ENCODE results near the gene NBDY.
"Not testable (repeated sequence)": the region's sequence is repeated elsewhere in the genome, so short reads cannot be mapped to it uniquely, and the experiment has no call there.

Gene NBDY

DNA sequence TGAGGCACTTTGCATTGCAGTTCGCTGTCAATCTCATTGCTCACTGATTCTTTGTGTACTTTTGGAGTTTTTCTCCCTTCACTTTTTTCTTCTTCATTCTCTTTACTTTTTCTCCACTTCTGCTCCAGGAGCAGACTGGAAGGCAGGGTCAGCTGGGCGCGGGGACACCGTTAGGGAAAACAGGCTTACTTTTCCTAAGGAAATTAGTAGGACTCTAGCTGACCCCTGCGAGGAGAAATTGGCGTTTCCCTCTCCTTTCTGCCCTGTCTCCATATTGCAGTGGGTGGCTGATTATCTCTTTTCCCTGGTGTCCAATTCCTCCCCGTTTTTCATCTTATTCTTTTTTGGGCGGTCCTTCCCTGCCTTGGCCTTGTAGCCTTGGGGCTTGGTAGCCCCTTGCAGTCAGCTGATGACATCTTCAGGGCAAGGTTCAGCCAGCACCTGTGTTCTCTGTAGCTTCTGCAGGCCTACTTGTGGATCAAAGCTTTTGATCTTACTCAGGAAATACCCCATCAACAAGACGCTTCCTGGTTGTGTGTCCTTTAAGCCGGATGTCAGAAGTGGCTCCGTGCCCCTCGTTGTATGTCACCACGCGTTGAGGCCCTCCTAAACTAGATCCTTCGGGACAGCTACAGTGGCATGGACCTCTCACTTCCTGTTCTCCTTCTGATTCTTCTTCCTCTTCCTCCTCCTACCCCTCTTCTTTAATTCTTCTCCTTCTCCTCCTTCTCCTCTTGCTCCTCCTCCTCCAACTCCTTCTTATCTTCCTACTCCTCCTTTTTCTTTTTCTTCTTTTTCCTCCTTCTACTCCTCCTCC, 36.1 kb downstream of the NBDY start:
- DNase-seq = no peak

DNA sequence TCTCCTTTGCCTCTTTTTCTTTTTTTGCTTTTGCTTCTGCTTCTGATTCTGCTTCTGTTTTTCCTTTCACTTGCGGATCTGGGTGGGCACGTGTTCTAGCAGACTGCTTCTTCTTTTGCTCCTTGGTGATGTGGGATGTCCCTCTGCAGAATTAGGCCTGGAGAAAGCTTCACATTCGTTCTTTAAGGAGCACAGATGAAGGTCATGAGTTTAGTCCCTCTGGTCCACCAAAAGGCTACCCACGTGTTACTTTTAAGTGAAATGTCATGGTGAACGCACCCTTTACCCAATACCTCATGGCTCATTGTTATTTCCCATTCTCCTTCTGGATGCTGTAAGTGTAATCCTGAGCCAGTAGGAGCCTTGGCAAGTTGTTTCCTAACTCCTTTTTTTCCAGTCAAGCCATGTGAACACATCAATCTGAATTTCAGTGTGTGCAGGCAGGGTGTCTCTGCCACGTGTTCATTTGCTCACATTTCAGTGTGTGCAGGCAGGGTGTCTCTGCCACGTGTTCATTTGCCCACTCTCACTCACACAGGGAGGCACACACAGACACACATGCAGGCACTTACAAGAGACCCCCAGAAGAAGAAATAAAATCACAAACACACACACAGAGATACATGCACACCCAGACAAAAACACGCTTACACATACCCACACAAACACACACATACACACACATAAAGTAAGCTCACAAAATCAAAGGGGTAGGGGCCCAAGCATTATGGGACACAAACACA, 36.9 kb downstream of the NBDY start:
- DNase-seq = no peak

DNA sequence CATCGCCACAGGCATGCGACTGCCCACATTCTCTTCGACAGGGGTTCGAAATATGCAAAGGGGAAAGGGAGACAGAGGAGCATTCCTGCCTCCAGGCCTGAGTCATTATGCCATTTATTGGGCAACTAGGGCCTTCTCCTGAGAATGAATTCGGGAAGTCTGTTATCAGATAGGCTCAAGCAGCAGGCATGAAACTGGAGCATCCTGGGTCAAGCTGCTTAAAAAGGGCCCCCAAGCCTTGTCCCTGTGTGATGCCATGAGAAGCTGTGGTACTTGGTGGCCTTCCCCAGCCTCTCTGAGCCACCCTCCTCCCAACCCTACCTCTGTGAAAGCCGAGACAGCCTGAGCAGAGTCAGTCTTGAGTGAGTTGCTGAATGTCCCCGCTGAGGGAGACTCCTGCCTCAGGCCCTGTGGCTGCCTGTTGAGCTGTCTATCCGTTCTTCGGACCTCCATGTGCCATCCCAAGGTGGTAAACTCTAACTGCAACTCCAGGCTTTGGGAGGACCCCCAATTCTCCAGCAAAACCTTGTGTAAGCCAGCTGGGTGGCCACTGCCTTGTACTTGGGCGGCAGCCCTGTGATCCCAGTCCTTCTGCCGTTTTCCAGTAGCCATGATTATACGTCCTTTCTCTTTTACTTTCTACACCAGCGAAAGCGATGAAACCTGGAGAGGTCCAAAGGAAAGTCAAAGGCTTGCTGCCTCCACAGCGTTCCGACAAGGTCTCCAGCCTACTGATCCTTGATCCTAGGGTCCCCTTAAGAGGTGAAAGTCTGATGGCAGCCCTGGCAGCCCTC, 37.7 kb downstream of the NBDY start:
- no peak for DNase-seq

DNA sequence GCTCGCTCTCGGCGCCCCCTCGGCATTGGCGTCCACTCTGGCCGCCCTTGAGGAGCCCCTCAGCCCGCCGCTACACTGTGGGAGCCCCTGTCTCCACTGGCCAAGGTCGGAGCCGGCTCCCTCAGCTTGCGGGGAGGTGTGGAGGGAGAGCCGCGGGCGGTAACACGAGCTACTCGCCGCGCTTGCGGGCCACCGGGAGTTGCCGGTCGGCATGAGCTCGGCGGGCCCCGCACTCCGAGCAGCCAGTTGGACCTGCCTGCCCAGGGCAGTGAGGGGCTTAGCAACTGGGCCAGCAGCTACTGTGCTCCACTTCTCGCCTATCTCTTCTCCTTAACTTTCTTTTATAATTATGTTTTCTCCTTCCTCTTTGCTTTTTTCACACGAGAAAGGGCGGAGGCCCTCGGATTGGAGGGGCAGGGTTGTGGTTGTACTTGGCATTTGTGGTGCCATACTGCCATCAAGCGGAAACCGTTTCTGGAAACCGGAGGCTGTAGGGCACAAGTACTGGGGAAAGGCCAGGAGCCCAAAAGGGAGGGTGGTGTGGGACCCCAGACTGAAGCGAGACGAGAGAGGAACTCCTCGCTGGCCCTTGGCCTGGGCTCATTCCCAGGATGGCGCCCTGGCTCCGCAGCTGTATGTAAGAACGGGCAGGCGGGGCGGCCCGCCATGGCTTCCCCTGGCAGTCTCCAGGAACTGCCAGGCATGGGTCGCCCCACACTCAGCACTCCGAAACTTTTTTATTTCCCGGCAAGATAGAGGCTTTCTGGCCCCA, 38.5 kb downstream of the NBDY start:
- DNase-seq = not testable (repeated sequence)

DNA sequence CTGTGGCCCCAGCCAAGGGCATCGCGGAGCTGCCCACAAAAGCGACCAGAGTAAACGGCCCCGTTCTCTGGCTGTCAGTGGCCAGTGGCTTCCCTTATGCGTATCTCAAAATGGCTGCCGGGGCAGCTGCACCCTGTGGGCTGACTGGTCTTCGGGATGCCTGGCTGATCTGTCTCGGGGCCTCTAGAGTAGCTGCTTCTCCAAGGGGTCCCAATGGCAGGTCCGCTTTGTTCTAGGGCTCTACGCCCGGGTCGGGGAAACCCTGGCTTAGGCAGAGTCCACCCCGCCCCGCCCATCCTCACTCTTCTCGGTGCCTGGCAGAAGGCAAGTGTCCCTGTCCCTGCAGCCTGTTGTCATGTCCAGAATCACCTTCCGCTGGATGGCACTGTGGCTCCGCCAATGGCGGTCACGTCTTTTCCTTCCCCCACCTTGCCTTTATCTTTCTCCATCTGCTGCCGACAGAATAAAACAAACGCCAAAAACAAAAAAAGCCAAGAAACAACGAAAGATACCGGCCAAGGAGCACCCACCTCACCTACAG, 39.1 kb downstream of the NBDY start:
- DNase-seq = not testable (repeated sequence)

DNA sequence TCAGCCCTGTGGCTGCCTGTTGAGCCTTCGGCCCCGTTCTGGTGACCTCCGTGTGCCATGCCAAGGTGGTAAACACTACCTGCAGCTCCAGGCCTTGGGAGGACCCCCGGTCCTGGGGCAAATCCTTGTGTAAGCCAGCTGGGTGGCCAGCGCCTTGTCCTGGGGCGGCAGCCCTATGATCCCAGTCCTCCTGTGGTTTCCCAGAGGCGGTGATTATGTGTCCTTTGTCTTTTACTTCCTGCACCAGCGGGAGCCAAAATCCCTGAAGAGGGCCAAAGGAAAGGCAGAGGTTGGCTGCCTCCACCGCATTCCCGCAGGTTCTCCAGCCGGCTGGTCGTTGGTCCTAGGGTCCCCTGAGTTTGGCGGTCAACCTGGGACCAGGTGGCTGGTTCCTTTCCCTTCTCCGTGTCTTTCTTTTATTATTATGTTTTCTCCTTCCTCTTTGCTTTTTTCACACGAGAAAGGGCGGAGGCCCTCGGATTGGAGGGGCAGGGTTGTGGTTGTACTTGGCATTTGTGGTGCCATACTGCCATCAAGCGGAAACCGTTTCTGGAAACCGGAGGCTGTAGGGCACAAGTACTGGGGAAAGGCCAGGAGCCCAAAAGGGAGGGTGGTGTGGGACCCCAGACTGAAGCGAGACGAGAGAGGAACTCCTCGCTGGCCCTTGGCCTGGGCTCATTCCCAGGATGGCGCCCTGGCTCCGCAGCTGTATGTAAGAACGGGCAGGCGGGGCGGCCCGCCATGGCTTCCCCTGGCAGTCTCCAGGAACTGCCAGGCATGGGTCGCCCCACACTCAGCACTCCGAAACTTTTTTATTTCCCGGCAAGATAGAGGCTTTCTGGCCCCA, 43.9 kb downstream of the NBDY start:
- not testable (repeated sequence) for DNase-seq

DNA sequence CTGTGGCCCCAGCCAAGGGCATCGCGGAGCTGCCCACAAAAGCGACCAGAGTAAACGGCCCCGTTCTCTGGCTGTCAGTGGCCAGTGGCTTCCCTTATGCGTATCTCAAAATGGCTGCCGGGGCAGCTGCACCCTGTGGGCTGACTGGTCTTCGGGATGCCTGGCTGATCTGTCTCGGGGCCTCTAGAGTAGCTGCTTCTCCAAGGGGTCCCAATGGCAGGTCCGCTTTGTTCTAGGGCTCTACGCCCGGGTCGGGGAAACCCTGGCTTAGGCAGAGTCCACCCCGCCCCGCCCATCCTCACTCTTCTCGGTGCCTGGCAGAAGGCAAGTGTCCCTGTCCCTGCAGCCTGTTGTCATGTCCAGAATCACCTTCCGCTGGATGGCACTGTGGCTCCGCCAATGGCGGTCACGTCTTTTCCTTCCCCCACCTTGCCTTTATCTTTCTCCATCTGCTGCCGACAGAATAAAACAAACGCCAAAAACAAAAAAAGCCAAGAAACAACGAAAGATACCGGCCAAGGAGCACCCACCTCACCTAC, 44.5 kb downstream of the NBDY start:
- DNase-seq = not testable (repeated sequence)

DNA sequence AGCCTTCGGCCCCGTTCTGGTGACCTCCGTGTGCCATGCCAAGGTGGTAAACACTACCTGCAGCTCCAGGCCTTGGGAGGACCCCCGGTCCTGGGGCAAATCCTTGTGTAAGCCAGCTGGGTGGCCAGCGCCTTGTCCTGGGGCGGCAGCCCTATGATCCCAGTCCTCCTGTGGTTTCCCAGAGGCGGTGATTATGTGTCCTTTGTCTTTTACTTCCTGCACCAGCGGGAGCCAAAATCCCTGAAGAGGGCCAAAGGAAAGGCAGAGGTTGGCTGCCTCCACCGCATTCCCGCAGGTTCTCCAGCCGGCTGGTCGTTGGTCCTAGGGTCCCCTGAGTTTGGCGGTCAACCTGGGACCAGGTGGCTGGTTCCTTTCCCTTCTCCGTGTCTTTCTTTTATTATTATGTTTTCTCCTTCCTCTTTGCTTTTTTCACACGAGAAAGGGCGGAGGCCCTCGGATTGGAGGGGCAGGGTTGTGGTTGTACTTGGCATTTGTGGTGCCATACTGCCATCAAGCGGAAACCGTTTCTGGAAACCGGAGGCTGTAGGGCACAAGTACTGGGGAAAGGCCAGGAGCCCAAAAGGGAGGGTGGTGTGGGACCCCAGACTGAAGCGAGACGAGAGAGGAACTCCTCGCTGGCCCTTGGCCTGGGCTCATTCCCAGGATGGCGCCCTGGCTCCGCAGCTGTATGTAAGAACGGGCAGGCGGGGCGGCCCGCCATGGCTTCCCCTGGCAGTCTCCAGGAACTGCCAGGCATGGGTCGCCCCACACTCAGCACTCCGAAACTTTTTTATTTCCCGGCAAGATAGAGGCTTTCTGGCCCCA, 49.3 kb downstream of the NBDY start:
- not testable (repeated sequence) for DNase-seq

DNA sequence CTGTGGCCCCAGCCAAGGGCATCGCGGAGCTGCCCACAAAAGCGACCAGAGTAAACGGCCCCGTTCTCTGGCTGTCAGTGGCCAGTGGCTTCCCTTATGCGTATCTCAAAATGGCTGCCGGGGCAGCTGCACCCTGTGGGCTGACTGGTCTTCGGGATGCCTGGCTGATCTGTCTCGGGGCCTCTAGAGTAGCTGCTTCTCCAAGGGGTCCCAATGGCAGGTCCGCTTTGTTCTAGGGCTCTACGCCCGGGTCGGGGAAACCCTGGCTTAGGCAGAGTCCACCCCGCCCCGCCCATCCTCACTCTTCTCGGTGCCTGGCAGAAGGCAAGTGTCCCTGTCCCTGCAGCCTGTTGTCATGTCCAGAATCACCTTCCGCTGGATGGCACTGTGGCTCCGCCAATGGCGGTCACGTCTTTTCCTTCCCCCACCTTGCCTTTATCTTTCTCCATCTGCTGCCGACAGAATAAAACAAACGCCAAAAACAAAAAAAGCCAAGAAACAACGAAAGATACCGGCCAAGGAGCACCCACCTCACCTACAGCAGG, 50.0 kb downstream of the NBDY start:
- DNase-seq = not testable (repeated sequence)

DNA sequence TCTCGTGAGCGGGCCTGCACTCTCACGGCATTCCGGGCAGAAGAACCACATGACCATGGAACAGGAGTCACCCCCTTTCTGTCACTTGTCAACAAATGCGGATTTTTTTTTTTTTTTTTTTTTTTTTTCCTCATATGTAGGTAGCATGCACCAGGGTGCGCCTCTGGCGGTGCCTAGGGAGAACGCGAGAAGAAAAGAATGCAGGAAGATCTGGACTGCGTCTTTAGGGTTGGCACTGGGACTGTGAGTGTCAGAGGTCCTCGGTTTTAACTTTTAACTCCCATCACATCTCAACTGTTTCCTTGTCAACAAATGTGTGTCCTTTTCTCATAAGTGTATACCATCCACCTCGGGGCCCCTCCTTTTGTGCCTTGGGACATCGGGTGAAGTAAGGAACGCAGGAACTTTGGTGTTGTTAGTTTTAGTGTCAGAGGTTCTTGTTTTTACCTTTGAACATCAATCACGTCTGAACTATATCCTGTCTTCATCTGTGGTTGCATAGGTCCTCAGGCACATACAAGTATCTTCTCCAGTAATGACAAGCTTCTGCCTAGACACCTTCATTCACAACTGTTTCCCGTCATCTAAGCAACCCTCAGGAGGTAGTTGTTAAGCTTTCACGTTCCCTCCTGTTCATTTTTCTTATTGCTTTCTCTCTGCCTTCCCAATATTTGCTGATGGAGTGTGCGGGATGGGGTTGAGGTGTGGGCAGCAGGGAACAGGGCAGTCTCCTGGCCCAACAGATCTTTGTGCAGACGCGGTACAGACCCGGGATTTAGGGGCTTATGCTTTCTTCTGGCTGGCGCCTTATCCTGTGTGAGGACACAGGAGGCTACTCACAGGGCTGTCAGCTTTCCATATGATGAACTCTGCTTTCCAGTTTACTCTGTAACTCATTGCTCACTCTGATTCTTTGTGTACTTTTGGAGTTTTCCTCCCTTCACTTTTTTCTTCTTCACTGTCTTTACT, 51.9 kb downstream of the NBDY start:
- DNase-seq = not testable (repeated sequence)

DNA sequence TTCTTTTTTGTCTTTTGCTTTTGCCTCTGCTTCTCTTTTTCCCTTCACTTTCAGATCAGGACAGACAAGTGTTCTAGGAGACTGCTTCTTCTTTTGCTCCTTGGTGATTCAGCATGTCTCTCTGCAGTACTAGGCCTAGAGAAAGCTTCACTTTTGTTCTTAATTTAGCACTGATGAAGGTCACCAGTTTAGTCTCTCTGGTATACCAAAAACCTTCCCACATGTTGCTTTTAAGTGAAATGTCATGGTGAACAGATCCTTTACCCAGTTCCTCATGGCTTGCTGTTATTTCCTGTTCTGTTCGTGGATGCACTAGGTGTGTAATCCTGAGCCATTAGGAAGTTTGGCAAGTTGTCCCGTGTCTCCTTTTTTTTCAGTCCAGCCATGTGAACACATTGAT, 53.3 kb downstream of the NBDY start:
- DNase-seq = no peak

DNA sequence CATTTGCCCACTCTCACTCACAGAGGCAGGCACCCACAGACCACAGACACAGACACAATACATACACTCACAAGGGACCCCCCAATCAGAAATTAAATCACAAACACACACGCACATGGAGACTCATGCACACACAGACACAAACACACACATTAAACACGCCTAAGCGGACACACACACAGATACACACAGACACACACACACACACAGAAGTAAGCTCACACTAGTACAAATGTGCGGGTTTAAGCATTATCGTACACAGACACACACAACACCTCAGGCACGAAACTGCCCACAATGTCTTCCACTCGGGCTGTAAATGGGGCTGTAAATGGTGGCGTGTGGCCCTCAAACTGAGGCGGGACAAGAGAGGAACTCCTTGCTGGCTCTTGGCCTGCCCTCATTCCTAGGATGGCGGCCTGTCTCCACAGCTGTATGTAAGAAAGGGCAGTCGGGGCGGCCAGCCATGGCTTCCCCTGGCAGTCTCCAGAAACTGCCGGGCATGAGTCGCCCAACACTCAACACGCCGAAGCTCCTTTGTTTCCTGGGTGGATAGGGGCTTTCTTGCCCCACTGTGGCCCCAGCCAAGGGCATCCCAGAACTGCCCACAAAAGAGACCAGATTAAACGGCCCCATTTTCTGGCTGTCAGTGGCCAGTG, 53.9 kb downstream of the NBDY start:
- no peak for DNase-seq

DNA sequence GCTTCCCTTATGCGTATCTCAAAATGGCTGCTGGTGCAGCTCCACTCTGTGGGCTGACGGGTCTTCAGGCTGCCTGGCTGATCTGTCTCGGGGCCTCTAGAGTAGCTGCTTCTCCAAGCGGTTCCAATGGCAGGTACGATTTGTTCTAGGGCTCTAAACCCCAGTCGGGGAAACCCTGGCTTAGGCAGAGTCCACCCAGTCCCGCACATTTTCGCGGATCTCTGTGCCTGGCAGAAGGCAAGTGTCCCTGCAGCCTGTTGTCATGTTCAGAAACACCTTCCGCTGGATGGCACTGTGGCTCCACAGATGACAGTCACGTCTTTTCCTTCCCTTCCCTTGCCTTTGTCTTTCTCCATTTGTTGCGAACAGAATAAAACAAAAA, 54.4 kb downstream of the NBDY start:
- no peak for DNase-seq

DNA sequence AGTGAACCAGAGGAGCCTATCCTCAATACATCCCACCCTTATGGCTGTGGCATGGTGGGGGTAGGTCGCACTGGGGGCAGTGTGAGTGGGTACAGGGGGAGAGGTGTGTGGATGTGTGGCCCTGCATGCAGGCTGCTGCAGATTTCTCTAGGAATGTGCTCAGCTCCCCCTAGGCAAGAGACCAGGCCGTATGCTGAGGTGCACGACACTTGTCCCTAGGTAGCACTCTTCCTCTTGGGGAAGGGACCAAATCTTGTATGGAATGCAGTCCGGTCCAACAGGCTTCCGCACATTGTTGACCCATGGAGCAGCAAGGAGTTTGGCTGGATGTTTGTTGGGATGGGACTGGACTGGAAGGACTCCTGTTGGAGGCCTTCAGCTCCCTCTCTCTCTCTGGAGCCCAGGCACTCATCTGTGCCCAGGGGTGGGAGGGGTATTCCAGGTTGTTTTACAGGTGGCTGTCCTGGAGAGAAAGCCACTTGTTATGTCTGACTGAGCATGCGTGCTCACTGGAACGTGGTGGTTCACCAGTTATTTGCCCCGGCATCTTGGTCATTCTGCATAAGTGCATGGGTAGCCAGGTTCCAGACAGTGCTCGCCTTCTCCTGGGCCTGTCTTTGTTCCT, 55.1 kb downstream of the NBDY start:
- no peak for DNase-seq

DNA sequence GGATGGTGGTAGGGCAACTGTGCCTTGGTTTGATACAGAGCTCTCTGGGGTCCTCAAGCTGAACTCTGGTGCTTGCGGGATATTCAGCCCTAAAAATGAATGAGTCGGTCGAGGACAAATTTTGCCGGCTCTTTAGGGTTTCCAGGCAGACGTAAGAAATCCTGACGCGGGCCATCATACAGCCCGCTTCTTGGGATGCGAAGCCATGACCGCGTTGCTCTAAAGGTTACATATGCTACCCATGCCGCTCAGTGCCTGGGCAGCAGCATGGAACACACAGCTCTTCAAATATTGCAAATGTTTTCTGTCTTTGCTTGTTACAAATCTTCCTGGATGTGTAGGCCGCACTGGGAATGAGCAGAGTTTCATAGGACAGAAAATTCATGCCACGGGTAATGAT, 55.6 kb downstream of the NBDY start:
- no peak for DNase-seq

DNA sequence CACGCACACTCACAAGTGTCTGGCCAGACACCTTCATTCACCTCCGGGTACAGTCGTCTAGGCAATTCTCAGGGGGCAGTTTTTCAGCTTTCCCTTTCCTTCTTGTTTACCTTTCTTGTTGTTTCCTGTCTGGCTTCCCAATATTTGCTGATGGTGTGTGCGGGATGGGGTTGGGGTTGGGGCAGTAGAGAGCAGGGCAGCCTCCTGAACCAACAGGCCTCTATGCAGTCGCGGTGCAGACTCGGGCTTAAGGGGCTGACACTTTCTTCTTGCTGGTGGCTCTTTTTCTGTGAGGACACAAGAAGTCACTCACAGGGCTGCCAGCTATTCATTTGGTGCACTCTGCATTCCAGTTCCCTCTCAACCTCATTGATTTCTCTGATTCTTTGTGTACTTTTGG, 56.4 kb downstream of the NBDY start:
- DNase-seq = no peak

DNA sequence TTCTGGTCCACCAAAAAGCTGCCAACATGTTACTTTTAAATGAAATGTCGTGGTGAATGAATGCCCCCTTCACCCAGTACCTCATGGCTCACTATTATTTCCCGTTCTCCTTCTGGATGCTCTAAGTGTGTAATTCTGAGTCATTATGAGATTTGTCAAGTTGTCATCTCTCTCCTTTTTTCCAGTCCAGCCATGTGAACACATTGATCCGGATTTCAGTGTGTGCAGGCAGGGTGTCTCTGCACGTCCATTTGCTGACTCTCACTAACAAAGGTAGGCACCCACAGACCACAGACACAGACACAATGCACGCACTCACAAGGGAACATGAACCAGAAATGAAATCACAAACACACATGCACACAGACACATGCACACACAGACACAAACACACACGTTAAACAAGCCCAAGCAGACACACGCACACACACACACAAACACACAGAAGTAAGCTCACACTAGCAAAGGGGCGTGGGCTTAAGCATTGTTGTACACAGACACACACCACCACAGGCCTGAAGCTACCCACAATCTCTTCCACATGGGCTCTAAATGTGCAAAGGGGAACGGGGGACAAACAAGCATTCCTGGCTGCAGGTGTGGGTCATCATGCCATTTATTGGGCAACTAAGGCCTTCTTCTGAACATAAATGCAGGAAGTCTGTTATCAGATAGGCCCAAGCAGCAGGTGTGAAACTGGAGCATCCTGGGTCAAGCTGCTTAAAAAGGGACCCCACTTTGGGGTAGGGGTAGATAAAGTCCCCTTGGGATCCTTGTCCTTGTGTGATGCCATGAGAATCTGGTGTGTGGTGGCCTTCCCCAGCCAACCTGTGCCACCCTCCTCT, 58.1 kb downstream of the NBDY start:
- no peak for DNase-seq
